HEK293 (cell line): ENCODE measurements around the gene CFAP53.

Source experiments
- FEZF1 ChIP-seq: fragments of 450-650 bp; formaldehyde crosslinking; IDR thresholded peaks from 2 replicates; pipeline ENCODE4 v1.5.1; 2016; ENCODE audit warnings: missing biosample characterization, missing genetic modification characterization
- KLF1 ChIP-seq: fragments of 450-650 bp; formaldehyde crosslinking; IDR thresholded peaks from 2 replicates; pipeline ENCODE4 v1.5.1; 2016; ENCODE audit warnings: missing biosample characterization, missing genetic modification characterization
- KLF7 ChIP-seq: fragments of 450-650 bp; formaldehyde crosslinking; IDR thresholded peaks from 2 replicates; pipeline ENCODE4 v1.5.1; 2016; ENCODE audit warnings: missing biosample characterization, missing genetic modification characterization, borderline replicate concordance
- MEIS1 ChIP-seq: sonication (generic); formaldehyde crosslinking; IDR thresholded peaks from 2 replicates; pipeline ENCODE4 v1.8.1; 2022; ENCODE audit warnings: missing genetic modification reagents, mild to moderate bottlenecking, borderline replicate concordance
- PRDM1 ChIP-seq: fragments of 450-650 bp; formaldehyde crosslinking; IDR thresholded peaks from 2 replicates; pipeline ENCODE4; 2016; ENCODE audit warnings: missing biosample characterization, missing genetic modification characterization
- SP7 ChIP-seq: fragments of 450-650 bp; formaldehyde crosslinking; IDR thresholded peaks from 2 replicates; pipeline ENCODE4 v1.5.1; 2016; ENCODE audit warnings: missing biosample characterization, missing genetic modification characterization
- WT1 ChIP-seq: fragments of 450-650 bp; formaldehyde crosslinking; IDR thresholded peaks from 2 replicates; pipeline ENCODE4 v1.5.1; 2016; ENCODE audit warnings: missing biosample characterization, missing genetic modification characterization
- ZEB2 ChIP-seq: fragments of 450-650 bp; formaldehyde crosslinking; IDR thresholded peaks from 2 replicates; pipeline ENCODE4 v1.5.1; 2016; ENCODE audit warnings: missing biosample characterization, missing genetic modification characterization
- ZFP69B ChIP-seq: fragments of 450-650 bp; formaldehyde crosslinking; IDR thresholded peaks from 2 replicates; pipeline ENCODE4 v1.5.1; 2016; ENCODE audit warnings: missing biosample characterization, missing genetic modification characterization
- ZNF121 ChIP-seq: fragments of 450-650 bp; formaldehyde crosslinking; IDR thresholded peaks from 2 replicates; pipeline ENCODE4 v1.5.1; 2016; ENCODE audit warnings: missing biosample characterization, missing genetic modification characterization
- ZNF133 ChIP-seq: fragments of 450-650 bp; formaldehyde crosslinking; IDR thresholded peaks from 2 replicates; pipeline ENCODE4 v1.5.1; 2016; ENCODE audit warnings: missing biosample characterization, missing genetic modification characterization
- ZNF19 ChIP-seq: fragments of 450-650 bp; formaldehyde crosslinking; IDR thresholded peaks from 2 replicates; pipeline ENCODE4; 2016; ENCODE audit warnings: missing biosample characterization, missing genetic modification characterization, low read depth
- ZNF2 ChIP-seq: fragments of 450-650 bp; formaldehyde crosslinking; IDR thresholded peaks from 2 replicates; pipeline ENCODE4 v1.5.1; 2016; ENCODE audit warnings: missing biosample characterization, missing genetic modification characterization
- ZNF211 ChIP-seq: fragments of 450-650 bp; formaldehyde crosslinking; IDR thresholded peaks from 2 replicates; pipeline ENCODE4 v1.5.1; 2016; ENCODE audit warnings: low read depth, missing biosample characterization, missing genetic modification characterization
- ZNF324 ChIP-seq: fragments of 450-650 bp; formaldehyde crosslinking; IDR thresholded peaks from 2 replicates; pipeline ENCODE4 v1.5.1; 2016; ENCODE audit warnings: missing biosample characterization, missing genetic modification characterization
- ZNF350 ChIP-seq: fragments of 450-650 bp; formaldehyde crosslinking; IDR thresholded peaks from 2 replicates; pipeline ENCODE4 v1.5.0; 2017; ENCODE audit warnings: missing biosample characterization, mild to moderate bottlenecking, missing genetic modification characterization
- ZNF354C ChIP-seq: fragments of 450-650 bp; formaldehyde crosslinking; IDR thresholded peaks from 2 replicates; pipeline ENCODE4 v1.5.1; 2016; ENCODE audit warnings: missing biosample characterization, missing genetic modification characterization, low read depth, borderline replicate concordance
- ZNF366 ChIP-seq: fragments of 450-650 bp; formaldehyde crosslinking; conservative IDR thresholded peaks from 2 replicates; pipeline ENCODE4 v1.5.1; 2016; ENCODE audit warnings: missing biosample characterization, missing genetic modification characterization
- ZNF37A ChIP-seq: fragments of 450-650 bp; IDR thresholded peaks from 2 replicates; pipeline ENCODE4 v1.5.1; 2018; ENCODE audit warnings: missing biosample characterization, missing genetic modification characterization
- ZNF394 ChIP-seq: fragments of 450-650 bp; formaldehyde crosslinking; IDR thresholded peaks from 2 replicates; pipeline ENCODE4 v1.5.1; 2016; ENCODE audit warnings: missing biosample characterization, missing genetic modification characterization, mild to moderate bottlenecking, moderate library complexity, borderline replicate concordance
- ZNF416 ChIP-seq: fragments of 450-650 bp; formaldehyde crosslinking; IDR thresholded peaks from 2 replicates; pipeline ENCODE4 v1.5.1; 2016; ENCODE audit warnings: missing biosample characterization, missing genetic modification characterization
- ZNF423 ChIP-seq: fragments of 450-650 bp; formaldehyde crosslinking; IDR thresholded peaks from 2 replicates; pipeline ENCODE4 v1.5.1; 2016; ENCODE audit warnings: missing biosample characterization, missing genetic modification characterization
- ZNF510 ChIP-seq: fragments of 450-650 bp; formaldehyde crosslinking; IDR thresholded peaks from 2 replicates; pipeline ENCODE4 v1.5.1; 2018; ENCODE audit warnings: mild to moderate bottlenecking, missing genetic modification characterization, missing biosample characterization; ENCODE audit not compliant: insufficient replicate concordance
- ZNF560 ChIP-seq: fragments of 450-650 bp; formaldehyde crosslinking; IDR thresholded peaks from 2 replicates; pipeline ENCODE4 v1.5.1; 2017; ENCODE audit warnings: missing biosample characterization, missing genetic modification characterization, borderline replicate concordance
- ZNF561 ChIP-seq: fragments of 450-650 bp; IDR thresholded peaks from 2 replicates; pipeline ENCODE4 v1.5.1; 2018; ENCODE audit warnings: missing biosample characterization, missing genetic modification characterization, borderline replicate concordance
- ZNF610 ChIP-seq: fragments of 450-650 bp; formaldehyde crosslinking; IDR thresholded peaks from 2 replicates; pipeline ENCODE4 v1.5.1; 2016; ENCODE audit warnings: missing biosample characterization, missing genetic modification characterization, borderline replicate concordance
- ZNF664 ChIP-seq: fragments of 450-650 bp; formaldehyde crosslinking; IDR thresholded peaks from 2 replicates; pipeline ENCODE4 v1.5.1; 2016; ENCODE audit warnings: missing biosample characterization, missing genetic modification characterization
- ZNF677 ChIP-seq: fragments of 450-650 bp; IDR thresholded peaks from 2 replicates; pipeline ENCODE4 v1.5.0; 2018; ENCODE audit warnings: missing biosample characterization, mild to moderate bottlenecking, missing genetic modification characterization, moderate library complexity
- ZNF76 ChIP-seq: fragments of 450-650 bp; formaldehyde crosslinking; IDR thresholded peaks from 2 replicates; pipeline ENCODE4; 2016; ENCODE audit warnings: low read depth, missing biosample characterization, missing genetic modification characterization, borderline replicate concordance
- ZNF776 ChIP-seq: fragments of 450-650 bp; formaldehyde crosslinking; IDR thresholded peaks from 2 replicates; pipeline ENCODE4 v1.5.0; 2017; ENCODE audit warnings: missing biosample characterization, missing genetic modification characterization, borderline replicate concordance
- ZNF837 ChIP-seq: fragments of 450-650 bp; formaldehyde crosslinking; IDR thresholded peaks from 2 replicates; pipeline ENCODE4 v1.5.1; 2016; ENCODE audit warnings: missing biosample characterization, missing genetic modification characterization
- ZSCAN16 ChIP-seq: fragments of 450-650 bp; formaldehyde crosslinking; IDR thresholded peaks from 2 replicates; pipeline ENCODE4 v1.5.1; 2016; ENCODE audit warnings: missing biosample characterization, missing genetic modification characterization
- TF ChIP-seq, protein P1 (sequence below): fragments of 450-650 bp; formaldehyde crosslinking; IDR thresholded peaks from 2 replicates; pipeline ENCODE4 v1.5.1; 2017; ENCODE audit warnings: missing biosample characterization, missing genetic modification characterization
- TF ChIP-seq, protein P2 (sequence below): fragments of 450-650 bp; formaldehyde crosslinking; IDR thresholded peaks from 2 replicates; pipeline ENCODE4 v1.5.1; 2016; ENCODE audit warnings: missing biosample characterization, missing genetic modification characterization, low read depth
- TF ChIP-seq, protein P3 (sequence below): IDR thresholded peaks from 2 replicates; pipeline ENCODE4 v1.6.1; 2011; ENCODE audit warnings: mild to moderate bottlenecking, low read depth, low read length, borderline replicate concordance
- TF ChIP-seq, protein P4 (sequence below): fragments of 450-650 bp; formaldehyde crosslinking; IDR thresholded peaks from 2 replicates; pipeline ENCODE4 v1.5.1; 2016; ENCODE audit warnings: missing biosample characterization, missing genetic modification characterization

Gene CFAP53

DNA sequence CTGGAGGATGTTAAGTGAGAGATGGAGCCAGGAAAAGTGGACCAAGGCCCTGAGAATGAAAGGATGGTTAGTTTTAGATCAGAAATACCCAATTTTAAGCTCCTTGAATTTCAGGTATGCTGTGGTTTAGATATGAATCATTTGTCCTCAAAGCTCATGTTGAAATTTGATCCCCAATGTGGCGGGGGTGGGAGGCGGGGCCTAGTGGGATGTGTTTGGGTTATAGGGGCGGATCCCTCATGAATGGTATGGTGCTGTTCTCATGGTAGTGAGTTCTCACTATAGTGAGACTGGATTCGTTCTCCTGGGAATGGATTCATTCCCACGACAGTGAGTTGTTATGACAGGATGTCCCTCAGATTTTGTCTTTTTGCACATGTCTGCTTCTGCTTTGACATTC, 82.7 kb downstream of the CFAP53 start (continued):
- no peak for TF ChIP-seq ZNF610 (tag by site-specific recombination)
- TF ChIP-seq ZNF133 (tag by site-specific recombination): no peak
- TF ChIP-seq ZNF211 (tag by site-specific recombination): no peak
- TF ChIP-seq FEZF1 (tag by site-specific recombination): no peak
- 0 out of 2 replicates have a peak, but pooled peaks have one; percentile 42 for TF ChIP-seq KLF7
- no peak for TF ChIP-seq WT1
- TF ChIP-seq ZNF416 (tag by site-specific recombination): no peak
- no peak for TF ChIP-seq ZNF324
- no peak for TF ChIP-seq ZNF354C (tag by site-specific recombination)
- TF ChIP-seq, protein P1, sequence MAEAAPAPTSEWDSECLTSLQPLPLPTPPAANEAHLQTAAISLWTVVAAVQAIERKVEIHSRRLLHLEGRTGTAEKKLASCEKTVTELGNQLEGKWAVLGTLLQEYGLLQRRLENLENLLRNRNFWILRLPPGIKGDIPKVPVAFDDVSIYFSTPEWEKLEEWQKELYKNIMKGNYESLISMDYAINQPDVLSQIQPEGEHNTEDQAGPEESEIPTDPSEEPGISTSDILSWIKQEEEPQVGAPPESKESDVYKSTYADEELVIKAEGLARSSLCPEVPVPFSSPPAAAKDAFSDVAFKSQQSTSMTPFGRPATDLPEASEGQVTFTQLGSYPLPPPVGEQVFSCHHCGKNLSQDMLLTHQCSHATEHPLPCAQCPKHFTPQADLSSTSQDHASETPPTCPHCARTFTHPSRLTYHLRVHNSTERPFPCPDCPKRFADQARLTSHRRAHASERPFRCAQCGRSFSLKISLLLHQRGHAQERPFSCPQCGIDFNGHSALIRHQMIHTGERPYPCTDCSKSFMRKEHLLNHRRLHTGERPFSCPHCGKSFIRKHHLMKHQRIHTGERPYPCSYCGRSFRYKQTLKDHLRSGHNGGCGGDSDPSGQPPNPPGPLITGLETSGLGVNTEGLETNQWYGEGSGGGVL (tag by site-specific recombination): no peak
- no peak for TF ChIP-seq ZNF19 (tag by site-specific recombination)
- TF ChIP-seq SP7 (tag by site-specific recombination): peak; percentile 59
- TF ChIP-seq, protein P2, sequence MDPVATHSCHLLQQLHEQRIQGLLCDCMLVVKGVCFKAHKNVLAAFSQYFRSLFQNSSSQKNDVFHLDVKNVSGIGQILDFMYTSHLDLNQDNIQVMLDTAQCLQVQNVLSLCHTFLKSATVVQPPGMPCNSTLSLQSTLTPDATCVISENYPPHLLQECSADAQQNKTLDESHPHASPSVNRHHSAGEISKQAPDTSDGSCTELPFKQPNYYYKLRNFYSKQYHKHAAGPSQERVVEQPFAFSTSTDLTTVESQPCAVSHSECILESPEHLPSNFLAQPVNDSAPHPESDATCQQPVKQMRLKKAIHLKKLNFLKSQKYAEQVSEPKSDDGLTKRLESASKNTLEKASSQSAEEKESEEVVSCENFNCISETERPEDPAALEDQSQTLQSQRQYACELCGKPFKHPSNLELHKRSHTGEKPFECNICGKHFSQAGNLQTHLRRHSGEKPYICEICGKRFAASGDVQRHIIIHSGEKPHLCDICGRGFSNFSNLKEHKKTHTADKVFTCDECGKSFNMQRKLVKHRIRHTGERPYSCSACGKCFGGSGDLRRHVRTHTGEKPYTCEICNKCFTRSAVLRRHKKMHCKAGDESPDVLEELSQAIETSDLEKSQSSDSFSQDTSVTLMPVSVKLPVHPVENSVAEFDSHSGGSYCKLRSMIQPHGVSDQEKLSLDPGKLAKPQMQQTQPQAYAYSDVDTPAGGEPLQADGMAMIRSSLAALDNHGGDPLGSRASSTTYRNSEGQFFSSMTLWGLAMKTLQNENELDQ (tag by site-specific recombination): no peak
- no peak for TF ChIP-seq ZFP69B (tag by site-specific recombination)
- TF ChIP-seq ZNF2 (tag by site-specific recombination): no peak
- no peak for TF ChIP-seq ZNF510 (tag by site-specific recombination)
- no peak for TF ChIP-seq ZNF776 (tag by site-specific recombination)
- TF ChIP-seq ZEB2 (tag by site-specific recombination): no peak
- TF ChIP-seq, protein P3, sequence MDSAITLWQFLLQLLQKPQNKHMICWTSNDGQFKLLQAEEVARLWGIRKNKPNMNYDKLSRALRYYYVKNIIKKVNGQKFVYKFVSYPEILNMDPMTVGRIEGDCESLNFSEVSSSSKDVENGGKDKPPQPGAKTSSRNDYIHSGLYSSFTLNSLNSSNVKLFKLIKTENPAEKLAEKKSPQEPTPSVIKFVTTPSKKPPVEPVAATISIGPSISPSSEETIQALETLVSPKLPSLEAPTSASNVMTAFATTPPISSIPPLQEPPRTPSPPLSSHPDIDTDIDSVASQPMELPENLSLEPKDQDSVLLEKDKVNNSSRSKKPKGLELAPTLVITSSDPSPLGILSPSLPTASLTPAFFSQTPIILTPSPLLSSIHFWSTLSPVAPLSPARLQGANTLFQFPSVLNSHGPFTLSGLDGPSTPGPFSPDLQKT: no peak
- TF ChIP-seq ZNF423 (tag by site-specific recombination): no peak
- TF ChIP-seq ZNF350 (tag by site-specific recombination): no peak
- TF ChIP-seq ZNF664 (tag by site-specific recombination): no peak
- TF ChIP-seq ZNF837: no peak
- peak; percentile 32 for TF ChIP-seq ZNF366
- TF ChIP-seq, protein P4, sequence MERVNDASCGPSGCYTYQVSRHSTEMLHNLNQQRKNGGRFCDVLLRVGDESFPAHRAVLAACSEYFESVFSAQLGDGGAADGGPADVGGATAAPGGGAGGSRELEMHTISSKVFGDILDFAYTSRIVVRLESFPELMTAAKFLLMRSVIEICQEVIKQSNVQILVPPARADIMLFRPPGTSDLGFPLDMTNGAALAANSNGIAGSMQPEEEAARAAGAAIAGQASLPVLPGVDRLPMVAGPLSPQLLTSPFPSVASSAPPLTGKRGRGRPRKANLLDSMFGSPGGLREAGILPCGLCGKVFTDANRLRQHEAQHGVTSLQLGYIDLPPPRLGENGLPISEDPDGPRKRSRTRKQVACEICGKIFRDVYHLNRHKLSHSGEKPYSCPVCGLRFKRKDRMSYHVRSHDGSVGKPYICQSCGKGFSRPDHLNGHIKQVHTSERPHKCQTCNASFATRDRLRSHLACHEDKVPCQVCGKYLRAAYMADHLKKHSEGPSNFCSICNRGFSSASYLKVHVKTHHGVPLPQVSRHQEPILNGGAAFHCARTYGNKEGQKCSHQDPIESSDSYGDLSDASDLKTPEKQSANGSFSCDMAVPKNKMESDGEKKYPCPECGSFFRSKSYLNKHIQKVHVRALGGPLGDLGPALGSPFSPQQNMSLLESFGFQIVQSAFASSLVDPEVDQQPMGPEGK (tag by site-specific recombination): peak; percentile 57; the same call in 1 of the 2 replicates
- no peak for TF ChIP-seq ZNF121 (tag by site-specific recombination)
- no peak for TF ChIP-seq ZNF76 (tag by site-specific recombination)
- TF ChIP-seq MEIS1 (CRISPR knock-in tag): no peak
- no peak for TF ChIP-seq ZNF394 (tag by site-specific recombination)
- peak; percentile 91 for TF ChIP-seq KLF1 (tag by site-specific recombination)
- TF ChIP-seq ZNF37A (tag by site-specific recombination): no peak
- TF ChIP-seq ZNF561 (tag by site-specific recombination): no peak
- no peak for TF ChIP-seq ZNF677 (tag by site-specific recombination)
- TF ChIP-seq ZNF560 (tag by site-specific recombination): no peak
- TF ChIP-seq PRDM1 (tag by site-specific recombination): 0 out of 2 replicates have a peak, but pooled peaks have one; percentile 33
- TF ChIP-seq ZSCAN16: no peak
